Endothelial cell of umbilical vein (primary cell): ENCODE results near the gene C3orf52. TPM values are rescaled to one million over a fixed set of nuclear protein-coding genes. Genes with fewer than 3 reads are reported as not detected.

ENCODE experiments used
- BruUV-seq: library from RNA; stranded (reverse); fragments of 400-500 nt; replicated peaks from 2 replicates; lab custom pipeline; 2021; lab: Mats Ljungman, UMichigan
- CTCF ChIA-PET: fragments of 300-600, 350-600 bp; sonication (Branson Sonifier 250); formaldehyde crosslinking; loops from one replicate; lab custom pipeline; 2021; ENCODE audit warnings: antibody characterized with exemption, inconsistent platforms; lab: Charles Lee
- POLR2A ChIA-PET: fragments of 300-600, 350-600 bp; sonication (Branson Sonifier 250); formaldehyde crosslinking; loops from one replicate; lab custom pipeline; 2021; ENCODE audit warnings: antibody characterized with exemption, inconsistent platforms; lab: Charles Lee
- DNase-seq: peaks from one replicate; pipeline ENCODE4 v3.0.0-alpha.2; 2011; ENCODE audit warnings: low read depth, low spot score
- FAIRE-seq: peaks from 2 replicates; lab custom pipeline; 2011; peaks lifted over from hg19 to GRCh38; lab: Jason Lieb, UNC
- H2AFZ ChIP-seq: 2 replicates; pipeline ENCODE4 v1.6.0; 2012; ENCODE audit warnings: low read depth, low read length, control low read depth, inconsistent platforms
- H3K27ac ChIP-seq: 2 replicates; pipeline ENCODE4 v1.5.1; 2011; ENCODE audit warnings: low read depth, mild to moderate bottlenecking, control low read depth, low read length, moderate library complexity; ENCODE audit not compliant: insufficient read depth
- H3K27me3 ChIP-seq, 2 experiments: 2 replicates each; pipeline versions ENCODE4 v1.6.0 to v1.6.1; 2011; ENCODE audit warnings: low read length in 2 of 2, mixed read lengths in 1 of 2; ENCODE audit not compliant: control insufficient read depth in 2 of 2, insufficient read depth in 2 of 2
- H3K36me3 ChIP-seq, 2 experiments: 2 replicates in 1 of 2; 3 replicates in 1 of 2; pipeline ENCODE4 v1.5.1; 2011; ENCODE audit warnings: low read length in 2 of 2, mild to moderate bottlenecking in 1 of 2, moderate library complexity in 1 of 2; ENCODE audit not compliant: control insufficient read depth in 2 of 2, insufficient read depth in 2 of 2; ENCODE audit errors: extremely low read depth in 1 of 2
- H3K4me1 ChIP-seq: 3 replicates; pipeline ENCODE4 v1.5.1; 2011; ENCODE audit warnings: mild to moderate bottlenecking, low read length; ENCODE audit not compliant: control insufficient read depth, insufficient read depth; ENCODE audit errors: extremely low read depth
- H3K4me2 ChIP-seq: 2 replicates; pipeline ENCODE4 v1.6.1; 2011; ENCODE audit warnings: low read length, control low read depth, mixed read lengths; ENCODE audit not compliant: insufficient read depth
- H3K4me3 ChIP-seq, 3 experiments: fragments of 200-600 bp in 1 of 3; sonication (generic), shearing (Covaris generic) in 1 of 3; replicated peaks in 1 of 3; 2 replicates each; pipeline ENCODE4 v1.5.1; 2011 to 2016; ENCODE audit warnings: control low read depth in 3 of 3, low read length in 3 of 3, mild to moderate bottlenecking in 2 of 3, inconsistent platforms in 1 of 3, low read depth in 1 of 3, moderate library complexity in 1 of 3; ENCODE audit not compliant: insufficient read depth in 1 of 3
- H3K79me2 ChIP-seq: 2 replicates; pipeline ENCODE4 v1.6.0; 2012; ENCODE audit warnings: low read length, inconsistent platforms; ENCODE audit not compliant: control insufficient read depth, insufficient read depth
- H3K9ac ChIP-seq: replicated peaks from 2 replicates; pipeline ENCODE3; 2011; ENCODE audit warnings: low read length, control low read depth; ENCODE audit not compliant: insufficient read depth; ENCODE audit errors: extremely low read depth
- H3K9me1 ChIP-seq: replicated peaks from 3 replicates; pipeline ENCODE4 v1.6.0; 2011; ENCODE audit warnings: mild to moderate bottlenecking, low read length; ENCODE audit not compliant: control insufficient read depth, insufficient read depth; ENCODE audit errors: extremely low read depth
- H3K9me3 ChIP-seq: replicated peaks from 2 replicates; pipeline ENCODE4 v1.5.1; 2012; ENCODE audit warnings: low read length, inconsistent platforms; ENCODE audit not compliant: control insufficient read depth, insufficient read depth
- H4K20me1 ChIP-seq: replicated peaks from 2 replicates; pipeline ENCODE3; 2011; ENCODE audit warnings: mild to moderate bottlenecking, low read length; ENCODE audit not compliant: control insufficient read depth, insufficient read depth; ENCODE audit errors: extremely low read depth
- EZH2 ChIP-seq: IDR thresholded peaks from 2 replicates; pipeline ENCODE4 v1.6.1; 2012; ENCODE audit warnings: borderline replicate concordance, low read depth, mild to moderate bottlenecking, moderate library complexity, low read length, inconsistent platforms; ENCODE audit not compliant: severe bottlenecking
- JUN ChIP-seq: IDR thresholded peaks from 2 replicates; pipeline ENCODE4 v1.6.1; 2011; ENCODE audit warnings: borderline replicate concordance, low read depth; ENCODE audit not compliant: insufficient read length, insufficient read depth
- MYC ChIP-seq: IDR thresholded peaks from one replicate; pipeline ENCODE4 v1.6.1; 2011; ENCODE audit warnings: mild to moderate bottlenecking, low read depth, low read length
- dilution Hi-C: fragments of 300-500 bp; cut with MboI; formaldehyde crosslinking; loops from one replicate; pipeline ENCODE4 v1.15.0; 2019; ENCODE audit warnings: low sequenced_read_pairs; ENCODE audit not compliant: extremely low pct_ligation_motif_present
- intact Hi-C: fragments of 100-400 bp; cut with micrococcal nuclease; formaldehyde crosslinking; loops from one replicate; pipeline ENCODE4 v1.10.0; 2022
- polyA plus RNA-seq, 4 experiments: library from polyadenylated mRNA; depleted of rRNA in 3 of 4; stranded (reverse) in 3 of 4; unstranded in 1 of 4; fragments of >200 nt; gene quantifications; 2 replicates each; pipeline versions ENCODE4 v1.2.1 to v1.2.3, GENCODE V29; 2011 to 2012; ENCODE audit warnings: missing spikeins in 1 of 4
- total RNA-seq: library from RNA; stranded (reverse); gene quantifications from 2 replicates; pipeline ENCODE4 v1.2.3, GENCODE V29; 2021
- TF ChIP-seq, protein P1 (sequence below), 2 donors: IDR thresholded peaks; 1 replicate in 1 of 2; 2 replicates in 1 of 2; pipeline ENCODE4 v1.5.1; 2011; ENCODE audit warnings: low read length in 2 of 2, mild to moderate bottlenecking in 2 of 2, moderate library complexity in 2 of 2, control low read depth in 1 of 2, inconsistent platforms in 1 of 2, low read depth in 1 of 2; ENCODE audit not compliant: insufficient read depth in 1 of 2; ENCODE audit errors: extremely low read depth in 1 of 2

The C3orf52 gene
- total and polyA plus RNA-seq, 2 donors (not counting 3 experiments of a cell fraction or from before 2014, with no cell fraction given): 4.2 to 4.6 TPM

- no TSS peak for BruUV-seq
- no peaks in the 10 kb centered on the region for H3K4me1 ChIP-seq
- TF ChIP-seq EZH2 (no peak), JUN (no peak), MYC (no peak)
- TF ChIP-seq, protein P1, sequence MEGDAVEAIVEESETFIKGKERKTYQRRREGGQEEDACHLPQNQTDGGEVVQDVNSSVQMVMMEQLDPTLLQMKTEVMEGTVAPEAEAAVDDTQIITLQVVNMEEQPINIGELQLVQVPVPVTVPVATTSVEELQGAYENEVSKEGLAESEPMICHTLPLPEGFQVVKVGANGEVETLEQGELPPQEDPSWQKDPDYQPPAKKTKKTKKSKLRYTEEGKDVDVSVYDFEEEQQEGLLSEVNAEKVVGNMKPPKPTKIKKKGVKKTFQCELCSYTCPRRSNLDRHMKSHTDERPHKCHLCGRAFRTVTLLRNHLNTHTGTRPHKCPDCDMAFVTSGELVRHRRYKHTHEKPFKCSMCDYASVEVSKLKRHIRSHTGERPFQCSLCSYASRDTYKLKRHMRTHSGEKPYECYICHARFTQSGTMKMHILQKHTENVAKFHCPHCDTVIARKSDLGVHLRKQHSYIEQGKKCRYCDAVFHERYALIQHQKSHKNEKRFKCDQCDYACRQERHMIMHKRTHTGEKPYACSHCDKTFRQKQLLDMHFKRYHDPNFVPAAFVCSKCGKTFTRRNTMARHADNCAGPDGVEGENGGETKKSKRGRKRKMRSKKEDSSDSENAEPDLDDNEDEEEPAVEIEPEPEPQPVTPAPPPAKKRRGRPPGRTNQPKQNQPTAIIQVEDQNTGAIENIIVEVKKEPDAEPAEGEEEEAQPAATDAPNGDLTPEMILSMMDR (IDR thresholded peaks at IDR 0.05; ENCODE audit: extremely low read depth in 1 of 2, insufficient read depth in 1 of 2, low read depth in 1 of 2, low read length in 2 of 2): no peak
- DNase-seq (no peak), FAIRE-seq (no peak)
- dilution Hi-C loops (no loop called here), intact Hi-C loops (no loop called here)
- no peaks in the 10 kb centered on the region for H3K36me3 ChIP-seq
- H3K27me3 ChIP-seq: no peaks in the 10 kb centered on the region
- no peaks in the 10 kb centered on the region for H3K9me3 ChIP-seq
- no peaks in the 10 kb centered on the region for H3K9me1 ChIP-seq
- no peaks in the 10 kb centered on the region for H4K20me1 ChIP-seq
- no peak overlapping the region for H3K4me2 ChIP-seq
- no peak overlapping the region for H3K4me3 ChIP-seq
- no peaks in the 10 kb centered on the region for H3K79me2 ChIP-seq
- H3K9ac ChIP-seq: no peak overlapping the region
- no peak overlapping the region for H2AFZ ChIP-seq
- H3K27ac ChIP-seq: no peak overlapping the region
- CTCF ChIA-PET: interaction anchor here (0.9 to 1.4 kb wide), 2 partner anchors 16 to 66 kb away, joined by 3 read pairs; no protein-coding TSS in a partner anchor
- POLR2A ChIA-PET: no interaction called here
Observed at GRCh38 chr3:112109322-112109721, 23.1 kb downstream of the C3orf52 start.
